GM12873 (cell line): ENCODE data around the gene NR2C2.

Source experiments
- TF ChIP-seq, protein P1 (sequence below): IDR thresholded peaks from 2 replicates; pipeline ENCODE4 v1.5.1; 2012; ENCODE audit warnings: low read depth, mild to moderate bottlenecking, moderate library complexity, low read length, control low read depth; ENCODE audit not compliant: insufficient read depth; ENCODE audit errors: missing control alignments

The NR2C2 gene

DNA sequence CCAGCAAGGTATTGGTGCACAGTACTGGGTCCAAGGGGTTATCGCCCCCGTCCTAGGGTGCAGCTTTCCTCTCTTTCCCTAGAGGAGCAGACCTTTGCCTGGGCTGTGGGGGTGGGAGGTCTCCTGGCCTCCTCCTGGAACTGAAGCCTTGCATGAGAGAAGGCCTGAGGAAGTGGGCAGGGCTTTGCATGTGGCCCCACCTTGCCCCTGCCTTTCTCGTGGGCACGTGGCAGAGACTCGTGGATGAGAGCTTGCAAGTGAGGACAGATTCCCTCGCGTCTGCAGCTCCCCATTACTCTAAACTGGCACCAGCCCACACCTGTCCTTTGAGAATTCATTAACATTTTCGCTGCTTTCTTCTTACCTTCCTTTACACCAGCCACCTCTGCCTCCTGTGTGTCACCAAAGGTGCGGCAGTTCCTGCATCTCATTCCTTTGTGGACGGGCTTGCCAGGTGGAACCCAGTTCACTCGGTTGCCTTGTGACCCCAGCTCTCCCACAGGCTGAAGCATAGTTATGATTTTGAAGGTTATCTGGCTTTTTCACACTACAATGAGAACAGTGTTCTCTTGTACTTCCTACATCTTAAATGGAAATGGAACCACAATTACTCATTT, 40.9 kb upstream of the NR2C2 start:
- TF ChIP-seq, protein P1, sequence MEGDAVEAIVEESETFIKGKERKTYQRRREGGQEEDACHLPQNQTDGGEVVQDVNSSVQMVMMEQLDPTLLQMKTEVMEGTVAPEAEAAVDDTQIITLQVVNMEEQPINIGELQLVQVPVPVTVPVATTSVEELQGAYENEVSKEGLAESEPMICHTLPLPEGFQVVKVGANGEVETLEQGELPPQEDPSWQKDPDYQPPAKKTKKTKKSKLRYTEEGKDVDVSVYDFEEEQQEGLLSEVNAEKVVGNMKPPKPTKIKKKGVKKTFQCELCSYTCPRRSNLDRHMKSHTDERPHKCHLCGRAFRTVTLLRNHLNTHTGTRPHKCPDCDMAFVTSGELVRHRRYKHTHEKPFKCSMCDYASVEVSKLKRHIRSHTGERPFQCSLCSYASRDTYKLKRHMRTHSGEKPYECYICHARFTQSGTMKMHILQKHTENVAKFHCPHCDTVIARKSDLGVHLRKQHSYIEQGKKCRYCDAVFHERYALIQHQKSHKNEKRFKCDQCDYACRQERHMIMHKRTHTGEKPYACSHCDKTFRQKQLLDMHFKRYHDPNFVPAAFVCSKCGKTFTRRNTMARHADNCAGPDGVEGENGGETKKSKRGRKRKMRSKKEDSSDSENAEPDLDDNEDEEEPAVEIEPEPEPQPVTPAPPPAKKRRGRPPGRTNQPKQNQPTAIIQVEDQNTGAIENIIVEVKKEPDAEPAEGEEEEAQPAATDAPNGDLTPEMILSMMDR = no peak

DNA sequence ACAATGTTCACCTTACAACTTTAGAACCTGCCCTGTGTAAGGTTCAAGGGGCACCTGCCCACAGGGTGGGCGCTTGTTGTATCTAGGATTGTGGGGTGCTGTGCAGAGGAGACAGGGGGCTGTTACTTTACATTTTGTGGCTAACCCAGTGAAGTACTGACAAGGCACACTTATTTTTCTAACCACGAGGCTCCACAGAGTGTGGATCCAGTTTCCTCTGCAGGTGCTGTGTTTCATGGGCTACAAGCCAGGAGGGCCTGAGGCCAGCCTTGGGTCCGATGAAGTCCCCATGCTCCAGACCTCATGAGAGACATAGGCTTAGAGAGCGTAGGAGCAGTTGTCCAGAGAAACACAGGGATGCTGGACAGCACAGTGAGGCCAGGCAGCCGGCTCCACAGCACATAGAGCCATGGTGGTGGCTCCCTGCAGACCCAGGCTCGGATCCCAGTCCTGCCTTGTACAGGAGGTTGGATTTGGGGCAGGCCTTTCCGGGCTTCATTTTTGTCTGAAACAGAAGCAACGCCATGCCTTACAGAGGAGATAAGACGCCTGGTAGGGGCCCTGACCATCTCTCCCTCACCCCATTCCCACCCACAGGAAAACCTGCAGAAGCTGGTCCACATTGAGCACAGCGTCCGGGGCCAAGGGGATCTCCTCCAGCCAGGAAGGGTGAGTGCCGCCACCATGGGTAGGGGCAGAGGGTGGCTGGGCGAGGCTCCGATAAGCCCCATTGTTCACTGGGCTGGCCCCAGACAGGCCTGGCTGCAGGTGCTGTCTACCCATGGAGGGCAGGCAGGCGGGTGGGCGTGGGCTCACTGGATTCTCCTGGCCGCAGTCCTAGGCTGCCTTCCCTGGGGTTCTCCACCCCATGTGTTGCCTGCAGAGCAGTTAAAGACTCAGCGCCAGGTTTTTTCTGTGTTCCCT, 40.1 kb upstream of the NR2C2 start:
- TF ChIP-seq, protein P1 = no peak

DNA sequence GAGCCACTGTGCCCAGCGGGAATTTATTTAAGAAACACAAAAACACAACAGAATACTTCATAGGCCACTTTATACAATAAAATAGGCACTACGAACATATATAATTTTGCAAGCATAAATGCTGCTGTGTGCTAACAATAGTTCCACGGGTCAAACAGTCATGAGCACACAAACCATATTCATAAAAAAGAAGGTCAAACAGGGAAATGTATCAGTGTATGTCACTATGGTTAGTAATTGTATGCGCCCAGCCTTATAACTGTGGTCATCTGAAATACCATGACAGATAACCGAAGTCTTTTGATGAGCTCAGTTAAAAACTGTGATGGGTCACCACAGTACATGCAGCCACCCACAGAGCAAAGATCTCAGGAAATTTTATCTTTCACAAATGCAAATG, 38.1 kb upstream of the NR2C2 start:
- TF ChIP-seq, protein P1 = no peak

DNA sequence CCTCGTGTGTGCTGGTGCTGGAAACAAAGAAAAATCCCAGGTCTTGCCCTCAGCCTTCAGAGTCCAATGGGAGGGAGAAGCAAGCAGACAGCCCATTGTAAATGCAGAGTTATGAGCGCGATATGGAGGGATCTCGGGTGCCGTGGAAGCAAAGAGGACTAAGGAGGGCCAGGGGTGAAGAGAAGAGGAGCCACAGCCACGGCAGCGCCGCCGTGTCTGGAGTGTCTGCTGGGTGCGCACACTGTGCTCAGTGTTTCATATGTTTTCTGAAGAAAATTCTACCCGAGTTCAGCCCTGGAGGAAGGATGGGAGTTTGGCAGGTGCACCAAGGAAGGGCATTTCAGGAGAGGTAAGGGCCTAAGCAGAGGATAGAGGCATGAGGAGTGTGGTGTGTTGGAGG, 35.7 kb upstream of the NR2C2 start:
- TF ChIP-seq, protein P1 = no peak

DNA sequence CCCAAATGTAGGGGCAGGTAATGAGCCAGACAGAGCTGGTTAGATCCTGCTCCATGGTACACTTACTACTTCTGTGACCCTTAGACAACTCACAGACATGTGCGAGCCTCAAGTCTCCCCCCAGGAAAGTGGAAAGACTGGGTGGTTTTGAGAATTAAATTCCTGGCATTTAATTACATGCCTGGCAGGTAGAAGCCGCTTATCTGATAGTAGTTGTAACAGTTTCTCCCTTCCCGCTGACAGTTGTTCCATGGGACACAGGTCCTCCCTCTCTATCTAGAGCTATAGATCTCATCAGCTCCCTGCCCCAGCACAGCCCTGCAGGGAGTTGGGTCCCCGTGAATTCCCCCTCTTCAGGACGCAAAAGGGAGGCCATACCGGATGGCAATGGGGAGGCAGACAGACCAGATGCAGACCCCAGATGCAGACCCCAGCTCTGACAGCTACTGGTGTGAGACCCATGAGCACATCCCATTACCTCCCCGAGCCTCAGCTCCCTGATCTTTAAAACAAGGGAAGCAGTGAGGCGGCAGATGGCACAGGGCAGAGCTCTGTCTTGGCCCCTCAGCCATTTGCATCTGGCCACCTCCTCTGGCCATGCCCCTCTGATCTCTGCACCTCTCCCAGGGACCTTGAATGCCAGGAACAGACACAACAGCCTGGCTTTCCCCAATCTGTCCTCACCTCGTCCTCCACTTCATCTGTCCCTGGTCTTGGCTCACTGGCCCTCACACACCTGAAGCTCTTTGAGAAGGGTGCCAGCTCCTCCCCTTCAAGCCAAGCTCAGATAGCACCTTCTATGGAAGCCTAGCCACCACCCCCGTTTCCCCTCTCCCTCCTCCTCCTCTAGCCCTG, 34.1 kb upstream of the NR2C2 start:
- TF ChIP-seq, protein P1 = no peak

DNA sequence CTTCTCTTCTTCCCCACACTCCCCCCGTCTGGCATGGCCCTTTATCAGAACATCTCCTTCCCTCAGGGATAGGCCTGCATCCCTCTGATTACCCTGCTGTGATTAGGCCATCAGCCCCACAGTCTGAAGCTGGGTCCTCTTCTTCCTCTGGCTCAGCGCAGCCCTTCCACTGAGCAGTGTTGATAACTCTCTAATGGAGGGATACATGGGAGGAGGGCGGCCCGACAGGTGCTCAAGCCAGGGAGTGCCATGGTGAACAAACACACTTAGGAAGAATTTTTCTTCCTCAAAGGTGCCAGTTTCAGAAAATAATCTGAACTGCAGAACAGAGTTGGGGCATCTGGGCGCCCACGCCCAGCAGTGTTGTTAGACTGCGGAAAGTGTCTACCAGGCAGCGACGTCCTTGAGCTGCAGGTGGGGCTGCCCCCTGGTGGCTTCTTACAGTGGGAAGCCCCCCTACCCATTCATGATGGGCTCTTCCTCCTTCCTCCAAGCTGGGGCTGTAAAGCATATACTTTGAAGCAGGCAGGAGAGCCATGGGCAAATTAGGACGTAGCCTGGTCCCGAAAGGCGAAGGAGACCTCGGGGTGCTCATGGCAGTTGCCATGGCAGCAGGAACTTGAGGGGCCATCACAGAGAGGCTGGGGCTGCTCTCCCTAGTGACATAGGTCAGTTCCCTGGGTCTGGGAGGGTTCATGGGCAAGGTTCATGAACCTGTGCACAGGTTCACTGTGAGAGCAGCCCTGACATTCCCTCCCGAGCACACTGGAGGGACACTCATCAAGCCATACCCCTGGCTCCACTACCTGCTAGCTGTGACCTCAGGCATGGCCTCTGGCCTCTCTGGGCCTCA, 33.2 kb upstream of the NR2C2 start:
- TF ChIP-seq, protein P1 = peak; percentile 7
